ES-I3 (cell line): ENCODE data around the gene SHISA9.
"Not testable (repeated sequence)": the region's sequence is repeated elsewhere in the genome, so short reads cannot be mapped to it uniquely, and the experiment has no call there.

Experiments
- H3K36me3 ChIP-seq: 2 replicates; pipeline ENCODE4 v1.6.1; 2013; ENCODE audit warnings: mild to moderate bottlenecking, low read length, control low read depth, moderate library complexity; ENCODE audit not compliant: insufficient read depth
- H3K4me1 ChIP-seq: 2 replicates; pipeline ENCODE4 v1.6.1; 2013; ENCODE audit warnings: mild to moderate bottlenecking, control low read depth, low read length; ENCODE audit not compliant: insufficient read depth
- H3K9ac ChIP-seq: 2 replicates; pipeline ENCODE4 v1.6.1; 2013; ENCODE audit warnings: low read depth, mild to moderate bottlenecking, low read length, moderate library complexity
- H3K9me3 ChIP-seq: 2 replicates; pipeline ENCODE4 v1.6.1; 2013; ENCODE audit warnings: mild to moderate bottlenecking, low read length, moderate library complexity; ENCODE audit not compliant: control insufficient read depth, insufficient read depth

SHISA9 gene

DNA sequence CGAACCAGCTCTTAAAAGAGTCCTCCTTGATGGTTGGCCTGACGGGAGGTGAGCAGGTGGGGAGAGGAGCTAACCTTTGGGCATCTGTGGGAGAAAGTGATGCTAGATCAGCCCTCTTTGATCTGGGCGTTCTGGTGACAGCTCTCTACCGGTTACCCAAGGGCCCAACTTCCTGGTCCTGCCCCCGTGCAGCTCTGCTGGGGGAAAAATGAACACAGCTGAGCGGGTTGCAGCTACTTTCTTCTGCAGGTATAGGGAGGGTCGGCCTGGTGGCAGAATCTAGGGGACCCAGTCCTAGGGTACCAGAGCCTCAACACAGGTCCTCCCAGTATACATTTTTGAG is 2.9 kb downstream of the SHISA9 start:
- peaks cover 20% of the 10 kb centered on the region for H3K4me1 ChIP-seq
- H3K9ac ChIP-seq = peak overlapping the region; percentile 96; the same call in 1 of the 2 replicates

DNA sequence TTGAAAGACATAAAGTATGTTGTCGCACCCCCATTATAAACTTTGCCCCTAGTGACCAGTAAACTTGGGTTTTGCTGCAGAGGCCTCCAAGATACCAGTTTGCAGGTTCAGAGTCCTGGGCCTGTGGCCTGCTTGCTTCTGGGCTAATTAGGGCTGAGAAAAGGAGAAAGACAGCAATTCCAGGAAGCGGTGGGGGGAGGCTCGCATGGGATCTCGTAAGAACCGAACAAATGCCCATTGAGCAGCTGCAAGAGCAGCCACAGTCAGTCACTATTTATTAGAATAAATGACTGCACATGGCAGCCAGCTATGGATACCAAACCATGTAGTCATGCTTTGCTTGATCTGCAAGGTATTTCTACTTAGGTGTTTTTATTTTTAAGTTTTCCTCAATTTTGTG is 4.9 kb downstream of the SHISA9 start:
- no peaks in the 10 kb centered on the region for H3K9me3 ChIP-seq
- H3K9ac ChIP-seq = no peak overlapping the region
- H3K36me3 ChIP-seq = peaks cover 11% of the 10 kb centered on the region
- H3K4me1 ChIP-seq = peaks cover 14% of the 10 kb centered on the region; the same call in 1 of the 2 replicates

More for the DNA sequence above, 2.9 kb downstream of the SHISA9 start:
- Histone ChIP-seq H3K9me3 (no peaks in the 10 kb centered on the region), H3K36me3 (peaks cover 11% of the 10 kb centered on the region)

- no peaks in the 10 kb centered on the region for H3K9me3 ChIP-seq
- H3K36me3 ChIP-seq = peaks cover 11% of the 10 kb centered on the region
- no peak overlapping the region for H3K9ac ChIP-seq
- H3K4me1 ChIP-seq = peaks cover 14% of the 10 kb centered on the region; the same call in 1 of the 2 replicates
Measured at GRCh38 chr16:12906765-12907516, 5.5 kb downstream of the SHISA9 start.

DNA sequence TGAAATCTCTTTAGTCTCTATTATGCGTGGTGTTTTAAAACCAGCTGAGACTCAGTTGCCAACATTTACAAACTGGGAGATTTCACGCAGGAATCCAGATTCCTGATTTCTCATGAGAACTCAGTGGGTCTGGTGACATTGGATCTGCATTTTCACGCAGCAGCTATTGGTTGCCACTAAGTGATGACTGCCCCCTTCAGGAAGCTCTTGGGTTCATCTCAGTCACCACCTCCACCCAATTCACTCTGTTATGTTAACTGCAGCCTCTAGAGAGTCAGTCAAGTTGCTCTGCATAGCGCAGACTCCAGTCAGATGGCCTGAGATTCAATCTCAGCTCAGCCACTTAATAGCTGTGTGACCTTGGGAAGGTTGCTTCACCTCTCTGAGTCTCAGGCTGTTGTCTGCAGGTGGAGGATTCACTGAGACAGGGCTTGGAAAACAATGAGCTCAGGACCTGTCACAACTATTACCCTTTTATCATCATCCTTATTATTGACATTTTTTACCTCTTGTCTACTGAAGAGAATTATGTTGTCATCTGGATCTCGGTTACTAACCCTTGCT is 6.4 kb downstream of the SHISA9 start:
- peaks cover 14% of the 10 kb centered on the region; the same call in 1 of the 2 replicates for H3K4me1 ChIP-seq

GRCh38 chr16:12917246-12917645 is 15.8 kb downstream of the SHISA9 start:
- H3K36me3 ChIP-seq = no peaks in the 10 kb centered on the region
- no peak overlapping the region for H3K9ac ChIP-seq
- no peaks in the 10 kb centered on the region for H3K9me3 ChIP-seq
- peaks cover 21% of the 10 kb centered on the region for H3K4me1 ChIP-seq

More for the DNA sequence above, 6.4 kb downstream of the SHISA9 start:
- no peak overlapping the region for H3K9ac ChIP-seq
- peaks cover 11% of the 10 kb centered on the region for H3K36me3 ChIP-seq
- H3K9me3 ChIP-seq = no peaks in the 10 kb centered on the region

GRCh38 chr16:12917653-12918052 is 16.3 kb downstream of the SHISA9 start:
- H3K9ac ChIP-seq = no peak overlapping the region
- H3K4me1 ChIP-seq = peaks cover 21% of the 10 kb centered on the region
- H3K36me3 ChIP-seq = no peaks in the 10 kb centered on the region
- H3K9me3 ChIP-seq = no peaks in the 10 kb centered on the region

DNA sequence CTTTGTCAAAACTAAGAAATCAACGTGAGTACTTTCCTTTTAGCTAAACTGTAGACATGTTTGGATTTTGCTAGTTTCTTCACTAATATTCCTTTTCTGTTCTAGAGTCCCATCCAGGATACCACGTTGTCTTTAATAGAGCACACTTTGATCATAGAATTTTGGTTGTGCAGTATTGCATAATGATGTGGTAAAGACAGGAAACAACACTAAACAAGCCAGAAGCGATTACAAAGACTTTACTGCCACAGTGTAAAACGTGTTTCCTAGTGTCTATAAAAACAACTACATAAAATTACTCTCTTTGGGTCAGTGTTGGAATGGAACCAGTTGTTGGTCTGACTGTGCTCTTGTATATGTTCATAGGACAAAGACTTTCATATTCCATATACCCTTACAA is 19.3 kb downstream of the SHISA9 start:
- peaks cover 21% of the 10 kb centered on the region for H3K4me1 ChIP-seq
- no peaks in the 10 kb centered on the region for H3K36me3 ChIP-seq
- H3K9ac ChIP-seq = no peak overlapping the region
- no peaks in the 10 kb centered on the region for H3K9me3 ChIP-seq

GRCh38 chr16:12923640-12924039 is 22.2 kb downstream of the SHISA9 start:
- H3K9me3 ChIP-seq, H3K9ac ChIP-seq, H3K36me3 ChIP-seq, H3K4me1 ChIP-seq: not testable (repeated sequence)

DNA sequence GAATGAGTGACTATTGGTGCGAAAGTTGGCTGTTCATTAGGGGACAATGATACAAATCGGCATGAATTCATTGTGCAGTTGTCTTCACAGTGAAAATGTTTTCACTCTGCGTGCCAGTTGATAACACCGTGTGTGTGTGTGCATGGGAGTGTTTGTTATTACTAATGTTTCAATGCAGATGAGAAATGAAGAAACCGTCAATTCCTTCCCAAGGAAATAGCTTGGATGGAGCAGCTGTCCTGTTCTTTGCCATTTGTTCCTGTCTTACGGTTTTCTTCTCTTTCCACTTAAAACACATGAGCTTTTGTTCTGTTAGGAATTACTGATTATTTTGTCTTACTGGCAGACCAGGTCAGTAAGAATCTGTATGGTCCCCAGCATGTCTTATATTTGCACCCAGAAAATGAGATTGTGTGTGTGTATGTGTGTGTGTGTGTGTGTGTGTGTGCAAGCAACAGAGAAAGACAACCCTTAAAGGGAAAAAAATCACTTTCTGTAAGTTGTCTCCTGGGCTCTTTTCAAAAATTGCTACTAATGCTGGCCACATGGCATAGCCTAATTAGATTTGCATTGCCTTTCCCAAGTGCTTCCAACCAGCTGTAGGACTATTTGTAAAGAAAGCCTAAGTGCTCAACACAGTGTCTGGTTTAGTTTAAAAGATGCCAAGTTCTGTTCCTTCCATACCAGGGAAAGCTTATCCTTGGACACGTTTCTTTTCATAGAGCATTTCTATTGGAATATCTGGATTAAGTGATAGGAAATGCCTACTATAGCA is 23.8 kb downstream of the SHISA9 start:
- Histone ChIP-seq H3K9ac (no peak overlapping the region), H3K9me3 (no peaks in the 10 kb centered on the region), H3K4me1 (no peaks in the 10 kb centered on the region), H3K36me3 (no peaks in the 10 kb centered on the region)

- H3K36me3 ChIP-seq = no peaks in the 10 kb centered on the region
- no peaks in the 10 kb centered on the region for H3K4me1 ChIP-seq
- no peaks in the 10 kb centered on the region; the same call in 1 of the 2 replicates for H3K9me3 ChIP-seq
- H3K9ac ChIP-seq = no peak overlapping the region
Measured at GRCh38 chr16:12927591-12927990, 26.2 kb downstream of the SHISA9 start.

- no peaks in the 10 kb centered on the region for H3K4me1 ChIP-seq
- H3K9me3 ChIP-seq = no peaks in the 10 kb centered on the region; the same call in 1 of the 2 replicates
- no peak overlapping the region for H3K9ac ChIP-seq
- no peaks in the 10 kb centered on the region for H3K36me3 ChIP-seq
Measured at GRCh38 chr16:12930881-12931280, 29.5 kb downstream of the SHISA9 start.

DNA sequence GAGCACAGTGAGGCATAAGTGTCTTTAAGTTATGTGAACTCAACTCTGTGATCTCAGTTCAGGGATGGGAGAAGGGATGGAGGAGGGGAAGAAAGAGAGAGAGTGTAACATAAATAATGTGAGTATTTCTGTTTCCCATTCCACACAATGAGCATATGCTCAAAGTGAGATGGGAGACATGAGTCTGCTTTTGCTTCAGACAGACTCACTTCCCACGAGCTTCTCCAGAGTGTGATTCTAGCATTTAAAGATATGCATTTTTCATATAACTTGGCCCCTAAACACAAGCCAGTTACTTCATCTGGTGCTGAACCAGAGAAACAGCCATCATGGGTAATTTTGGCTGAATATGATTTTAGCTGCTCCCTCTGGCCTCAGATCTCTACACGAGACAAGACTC is 35.0 kb downstream of the SHISA9 start:
- Histone ChIP-seq H3K36me3 (no peaks in the 10 kb centered on the region), H3K9ac (no peak overlapping the region), H3K9me3 (no peaks in the 10 kb centered on the region; the same call in none of the 2 replicates), H3K4me1 (no peaks in the 10 kb centered on the region)

GRCh38 chr16:12941896-12942295 is 40.5 kb downstream of the SHISA9 start:
- no peaks in the 10 kb centered on the region; the same call in 1 of the 2 replicates for H3K9me3 ChIP-seq
- H3K9ac ChIP-seq = no peak overlapping the region
- H3K4me1 ChIP-seq = no peaks in the 10 kb centered on the region
- no peaks in the 10 kb centered on the region; the same call in 1 of the 2 replicates for H3K36me3 ChIP-seq

- no peaks in the 10 kb centered on the region for H3K4me1 ChIP-seq
- H3K9me3 ChIP-seq = no peaks in the 10 kb centered on the region; the same call in 1 of the 2 replicates
- no peak overlapping the region for H3K9ac ChIP-seq
- H3K36me3 ChIP-seq = no peaks in the 10 kb centered on the region; the same call in 1 of the 2 replicates
Measured at GRCh38 chr16:12942861-12943260, 41.5 kb downstream of the SHISA9 start.
